Endodermal cell (in vitro differentiated cells): ENCODE results near the gene DGKG. TPM values are rescaled to one million over a fixed set of nuclear protein-coding genes. Genes with fewer than 3 reads are reported as not detected.

Experiments
- DNase-seq: peaks from one replicate; pipeline ENCODE4 v3.0.0-alpha.2; 2017
- H3K27ac ChIP-seq: 2 replicates; pipeline ENCODE4 v1.5.1; 2013; ENCODE audit warnings: mild to moderate bottlenecking, low read depth, low read length, moderate library complexity
- H3K27me3 ChIP-seq: 2 replicates; pipeline ENCODE4 v1.6.1; 2013; ENCODE audit warnings: mild to moderate bottlenecking, low read length, moderate library complexity; ENCODE audit not compliant: insufficient read depth, control insufficient read depth, poor library complexity, severe bottlenecking
- H3K36me3 ChIP-seq: 2 replicates; pipeline ENCODE4 v1.7.0; 2013; ENCODE audit warnings: mild to moderate bottlenecking, low read length, moderate library complexity; ENCODE audit not compliant: control insufficient read depth, insufficient read depth
- H3K4me1 ChIP-seq: one replicate; pipeline ENCODE4 v1.7.0; 2013; ENCODE audit warnings: low read length; ENCODE audit not compliant: control insufficient read depth, insufficient read depth
- H3K4me3 ChIP-seq: 2 replicates; pipeline ENCODE4 v1.5.1; 2013; ENCODE audit warnings: mild to moderate bottlenecking, low read length, moderate library complexity
- H3K9ac ChIP-seq: 2 replicates; pipeline ENCODE4 v1.6.1; 2013; ENCODE audit warnings: mild to moderate bottlenecking, low read length, moderate library complexity; ENCODE audit not compliant: poor library complexity, severe bottlenecking; ENCODE audit errors: extremely low read depth
- H3K9me3 ChIP-seq: 2 replicates; pipeline ENCODE4 v1.6.1; 2013; ENCODE audit warnings: mild to moderate bottlenecking, low read length, moderate library complexity; ENCODE audit not compliant: control insufficient read depth
- H3K27ac Mint-ChIP-seq: 2 replicates; pipeline ENCODE4 v1.8.0; 2020; ENCODE audit warnings: mixed read lengths
- H3K27me3 Mint-ChIP-seq: 2 replicates; pipeline ENCODE4 v1.8.0; 2021; ENCODE audit warnings: mild to moderate bottlenecking, mixed read lengths; ENCODE audit not compliant: insufficient read depth
- H3K36me3 Mint-ChIP-seq: 2 replicates; pipeline ENCODE4 v1.8.0; 2020; ENCODE audit warnings: low read depth, mixed read lengths
- H3K4me1 Mint-ChIP-seq: 2 replicates; pipeline ENCODE4 v1.8.0; 2020; ENCODE audit warnings: mixed read lengths
- H3K4me3 Mint-ChIP-seq: 2 replicates; pipeline ENCODE4 v1.8.0; 2020; ENCODE audit warnings: mild to moderate bottlenecking, moderate library complexity, mixed read lengths
- H3K9me3 Mint-ChIP-seq: 2 replicates; pipeline ENCODE4 v1.8.0; 2020; ENCODE audit warnings: mild to moderate bottlenecking, mixed read lengths
- CTCF ChIP-seq: fragments of 200-600 bp; sonication (generic); conservative IDR thresholded peaks from 2 replicates; pipeline ENCODE4 v1.5.0; 2021; ENCODE audit warnings: antibody characterized with exemption, mild to moderate bottlenecking
- WGBS, 2 experiments: methylation state at CpG; one replicate each; pipeline versions ENCODE4 v1.1.5 to v1.1.7; 2013; ENCODE audit warnings: missing lambda C conversion rate in 2 of 2, mixed read lengths in 1 of 2; ENCODE audit not compliant: insufficient coverage in 1 of 2, insufficient read length in 1 of 2; 5-methylcytosine and 5-hydroxymethylcytosine counted together
- total RNA-seq, 2 donors: library from RNA; stranded (reverse); fragmentation: NEBNext Ultra II Directional in 1 of 2; extraction: Animal tissue kit (Norgen Biotek cat#: 25700) in 1 of 2; gene quantifications; 2 replicates in 1 of 2; 3 replicates in 1 of 2; pipeline ENCODE4 v1.2.1, GENCODE V29; 2021

DGKG gene
- total RNA-seq, 2 donors from 2014 or later = 0.86 to 1.8 TPM

GRCh38 chr3:186380622-186381380 lies 18.8 kb upstream of the DGKG start:
- TF ChIP-seq CTCF = no peak
- no peak overlapping the region for H3K27ac Mint-ChIP-seq
- no peaks in the 10 kb centered on the region for H3K36me3 Mint-ChIP-seq
- Histone ChIP-seq H3K36me3 (no peaks in the 10 kb centered on the region), H3K9ac (no peak overlapping the region), H3K4me3 (no peak overlapping the region), H3K9me3 (peaks cover 5% of the 10 kb centered on the region), H3K27ac (no peak overlapping the region), H3K4me1 (peaks cover 18% of the 10 kb centered on the region), H3K27me3 (no peaks in the 10 kb centered on the region)
- H3K27me3 Mint-ChIP-seq = peaks cover 7% of the 10 kb centered on the region
- H3K4me3 Mint-ChIP-seq = no peak overlapping the region
- H3K9me3 Mint-ChIP-seq = no peaks in the 10 kb centered on the region
- 93 to 94% methylated on average over 4 to 8 of the region's 8 CpGs for WGBS, 2 experiments
- peak; percentile 8 for DNase-seq
- H3K4me1 Mint-ChIP-seq = peaks cover 48% of the 10 kb centered on the region

GRCh38 chr3:186375443-186375842 lies 13.4 kb upstream of the DGKG start:
- Mint-ChIP-seq H3K27me3 (peaks cover 34% of the 10 kb centered on the region), H3K4me3 (no peak overlapping the region), H3K4me1 (peaks cover 17% of the 10 kb centered on the region), H3K36me3 (no peaks in the 10 kb centered on the region), H3K27ac (no peak overlapping the region), H3K9me3 (no peaks in the 10 kb centered on the region)
- H3K4me3 ChIP-seq = no peak overlapping the region
- peak; percentile 6 for DNase-seq
- no peak for TF ChIP-seq CTCF
- 87 to 93% methylated on average over 2 of the region's 2 CpGs for WGBS, 2 experiments
- H3K9me3 ChIP-seq = peaks cover 5% of the 10 kb centered on the region
- H3K9ac ChIP-seq = no peak overlapping the region
- H3K27me3 ChIP-seq = peaks cover 16% of the 10 kb centered on the region
- peaks cover 4% of the 10 kb centered on the region for H3K4me1 ChIP-seq
- no peaks in the 10 kb centered on the region for H3K36me3 ChIP-seq
- H3K27ac ChIP-seq = no peak overlapping the region

GRCh38 chr3:186374376-186374775 lies 12.3 kb upstream of the DGKG start:
- no peak overlapping the region for H3K4me3 ChIP-seq
- Mint-ChIP-seq H3K27ac (no peak overlapping the region), H3K4me3 (no peak overlapping the region), H3K4me1 (peaks cover 16% of the 10 kb centered on the region), H3K36me3 (no peaks in the 10 kb centered on the region), H3K9me3 (no peaks in the 10 kb centered on the region), H3K27me3 (peaks cover 40% of the 10 kb centered on the region)
- H3K36me3 ChIP-seq = no peaks in the 10 kb centered on the region
- H3K4me1 ChIP-seq = peaks cover 4% of the 10 kb centered on the region
- peaks cover 5% of the 10 kb centered on the region for H3K9me3 ChIP-seq
- no peak overlapping the region for H3K27ac ChIP-seq
- TF ChIP-seq CTCF = no peak
- no peak overlapping the region for H3K9ac ChIP-seq
- 82 to 93% methylated on average over 4 of the region's 4 CpGs for WGBS, 2 experiments
- H3K27me3 ChIP-seq = peaks cover 16% of the 10 kb centered on the region
- no peak for DNase-seq
